ENCODE results near the gene IPO9. TPM values are rescaled to one million over a fixed set of nuclear protein-coding genes. Genes with fewer than 3 reads are reported as not detected.
"Not testable (repeated sequence)": the region's sequence is repeated elsewhere in the genome, so short reads cannot be mapped to it uniquely, and the experiment has no call there.

The IPO9 gene
- total RNA-seq, 2 donors from 2014 or later: 10.7 to 15.6 TPM

- Histone ChIP-seq H3K4me1 (peaks cover 0 to 36% of the 10 kb centered on the region in 2 donors), H3K27ac (peak overlapping the region; percentile 11 to 71)
These were observed 70.9 kb downstream of the IPO9 start for GRCh38 chr1:201899683-201900429.

GRCh38 chr1:201900476-201900875, 71.5 kb downstream of the IPO9 start:
- H3K27ac ChIP-seq: peak overlapping the region; percentile 11 to 32

More at GRCh38 chr1:201899683-201900429, 70.9 kb downstream of the IPO9 start:
- DNase-seq (ENCODE audit: low spot score): no peak
- no peak for TF ChIP-seq CTCF (IDR thresholded peaks at IDR 0.05)
- Histone ChIP-seq H3K4me3 (no peak overlapping the region), H3K9me3 (no peaks in the 10 kb centered on the region), H3K27me3 (no peaks in the 10 kb centered on the region), H3K36me3 (peaks cover 15% of the 10 kb centered on the region)

GRCh38 chr1:201901036-201901435, 72.1 kb downstream of the IPO9 start:
- Histone ChIP-seq H3K27ac (peak overlapping the region in 1 of 2 donors; percentile 32), H3K36me3 (peaks cover 15% of the 10 kb centered on the region), H3K4me1 (peaks cover 0 to 47% of the 10 kb centered on the region in 2 donors)
- H3K9me3 ChIP-seq; H3K4me3 ChIP-seq; DNase-seq (ENCODE audit: low spot score); H3K27me3 ChIP-seq: not testable (repeated sequence)

More at GRCh38 chr1:201900476-201900875, 71.5 kb downstream of the IPO9 start:
- Histone ChIP-seq H3K4me3 (no peak overlapping the region), H3K9me3 (no peaks in the 10 kb centered on the region), H3K4me1 (peaks cover 0 to 42% of the 10 kb centered on the region in 2 donors), H3K27me3 (no peaks in the 10 kb centered on the region), H3K36me3 (peaks cover 15% of the 10 kb centered on the region)
- TF ChIP-seq CTCF (IDR thresholded peaks at IDR 0.05): no peak
- no peak for DNase-seq (ENCODE audit: low spot score)

- Histone ChIP-seq H3K4me1 (peaks cover 0 to 47% of the 10 kb centered on the region in 2 donors), H3K9me3 (no peaks in the 10 kb centered on the region), H3K4me3 (no peak overlapping the region), H3K27me3 (no peaks in the 10 kb centered on the region), H3K27ac (peak overlapping the region; percentile 80 to 86), H3K36me3 (peaks cover 15% of the 10 kb centered on the region)
- no peak for TF ChIP-seq CTCF (IDR thresholded peaks at IDR 0.05)
- no peak for DNase-seq (ENCODE audit: low spot score)
These were observed 73.2 kb downstream of the IPO9 start for GRCh38 chr1:201902198-201902597.

- peak overlapping the region; percentile 80 to 86 for H3K27ac ChIP-seq
- H3K4me3 ChIP-seq: no peak overlapping the region
- H3K4me1 ChIP-seq: peaks cover 0 to 50% of the 10 kb centered on the region in 2 donors
- no peak for TF ChIP-seq CTCF (IDR thresholded peaks at IDR 0.05)
- H3K9me3 ChIP-seq: no peaks in the 10 kb centered on the region
- H3K27me3 ChIP-seq: no peaks in the 10 kb centered on the region
- peaks cover 15% of the 10 kb centered on the region for H3K36me3 ChIP-seq
- DNase-seq (ENCODE audit: low spot score): no peak
These were observed 74.2 kb downstream of the IPO9 start for GRCh38 chr1:201903135-201903534.

GRCh38 chr1:201904579-201904978, 75.6 kb downstream of the IPO9 start:
- H3K4me3 ChIP-seq: no peak overlapping the region
- no peaks in the 10 kb centered on the region for H3K9me3 ChIP-seq
- DNase-seq (ENCODE audit: low spot score): no peak
- H3K27me3 ChIP-seq: no peaks in the 10 kb centered on the region
- TF ChIP-seq CTCF (IDR thresholded peaks at IDR 0.05): no peak
- H3K27ac ChIP-seq: peak overlapping the region; percentile 80 to 86
- H3K36me3 ChIP-seq: peaks cover 3% of the 10 kb centered on the region
- H3K4me1 ChIP-seq: peaks cover 0 to 50% of the 10 kb centered on the region in 2 donors
